ENCODE results near the gene ALPK1.

ALPK1 gene

DNA sequence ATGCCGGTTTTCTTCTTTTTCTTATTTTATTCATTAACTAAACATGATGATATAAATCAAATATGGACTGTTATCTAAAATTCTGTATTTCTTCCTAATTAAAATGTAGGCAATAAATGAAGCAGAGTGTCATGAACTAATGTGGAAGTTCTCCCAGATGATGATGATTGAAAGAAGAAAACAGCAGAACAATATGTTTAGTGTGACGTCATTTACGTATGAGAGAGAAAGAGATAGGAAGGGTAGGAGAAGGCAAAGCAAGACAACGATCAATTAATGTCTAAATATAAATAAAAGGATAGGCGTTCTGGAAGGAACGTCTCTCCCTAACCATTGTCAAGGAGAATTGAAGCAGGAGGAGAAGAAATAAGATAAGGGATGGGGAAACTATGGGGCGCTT lies 113.6 kb downstream of the ALPK1 start:
- ATAC-seq: no peak
- TF ChIP-seq, protein P1, sequence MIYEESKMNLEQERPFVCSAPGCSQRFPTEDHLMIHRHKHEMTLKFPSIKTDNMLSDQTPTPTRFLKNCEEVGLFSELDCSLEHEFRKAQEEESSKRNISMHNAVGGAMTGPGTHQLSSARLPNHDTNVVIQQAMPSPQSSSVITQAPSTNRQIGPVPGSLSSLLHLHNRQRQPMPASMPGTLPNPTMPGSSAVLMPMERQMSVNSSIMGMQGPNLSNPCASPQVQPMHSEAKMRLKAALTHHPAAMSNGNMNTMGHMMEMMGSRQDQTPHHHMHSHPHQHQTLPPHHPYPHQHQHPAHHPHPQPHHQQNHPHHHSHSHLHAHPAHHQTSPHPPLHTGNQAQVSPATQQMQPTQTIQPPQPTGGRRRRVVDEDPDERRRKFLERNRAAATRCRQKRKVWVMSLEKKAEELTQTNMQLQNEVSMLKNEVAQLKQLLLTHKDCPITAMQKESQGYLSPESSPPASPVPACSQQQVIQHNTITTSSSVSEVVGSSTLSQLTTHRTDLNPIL (CRISPR knock-in tag; IDR thresholded peaks at IDR 0.05; ENCODE audit: low read depth): no peak
- TF ChIP-seq SNAI2 (CRISPR knock-in tag; IDR thresholded peaks at IDR 0.05): no peak

DNA sequence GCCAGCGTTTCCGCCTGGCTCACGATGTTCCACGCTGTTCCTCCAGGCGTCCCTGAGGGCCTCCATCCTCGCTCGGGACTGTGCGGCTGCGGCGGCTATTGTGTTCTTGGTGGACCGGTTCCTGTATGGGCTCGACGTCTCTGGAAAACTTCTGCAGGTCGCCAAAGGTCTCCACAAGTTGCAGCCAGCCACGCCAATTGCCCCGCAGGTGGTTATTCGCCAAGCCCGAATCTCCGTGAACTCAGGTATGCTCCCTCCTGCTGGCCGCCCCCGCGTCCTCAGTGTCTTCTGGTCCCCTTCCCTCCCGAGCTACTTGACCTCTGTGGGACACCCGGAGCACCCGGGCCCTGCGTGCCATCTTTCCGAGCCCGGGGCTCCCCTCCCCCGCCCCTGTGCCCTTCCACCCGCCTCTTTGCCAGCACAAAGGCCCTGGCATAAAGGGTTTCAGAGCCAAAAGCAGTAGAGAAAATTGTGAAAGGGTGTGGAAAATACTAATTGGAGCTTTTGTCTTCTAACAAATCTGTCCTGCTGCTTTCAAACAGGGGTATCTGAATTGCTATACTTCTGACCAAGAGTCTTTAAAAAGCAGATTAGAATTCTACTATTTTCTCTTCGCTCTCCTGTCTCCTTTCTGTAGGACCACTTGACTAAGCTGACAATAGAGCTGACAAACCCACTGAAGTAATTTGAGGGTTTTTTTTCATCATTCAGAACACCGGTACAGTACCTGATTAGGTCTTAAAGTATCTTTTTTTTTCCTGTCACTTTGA lies 114.8 kb downstream of the ALPK1 start:
- no peak for TF ChIP-seq ZFP3 (CRISPR knock-in tag; IDR thresholded peaks at IDR 0.05)
- TF ChIP-seq, protein P2, sequence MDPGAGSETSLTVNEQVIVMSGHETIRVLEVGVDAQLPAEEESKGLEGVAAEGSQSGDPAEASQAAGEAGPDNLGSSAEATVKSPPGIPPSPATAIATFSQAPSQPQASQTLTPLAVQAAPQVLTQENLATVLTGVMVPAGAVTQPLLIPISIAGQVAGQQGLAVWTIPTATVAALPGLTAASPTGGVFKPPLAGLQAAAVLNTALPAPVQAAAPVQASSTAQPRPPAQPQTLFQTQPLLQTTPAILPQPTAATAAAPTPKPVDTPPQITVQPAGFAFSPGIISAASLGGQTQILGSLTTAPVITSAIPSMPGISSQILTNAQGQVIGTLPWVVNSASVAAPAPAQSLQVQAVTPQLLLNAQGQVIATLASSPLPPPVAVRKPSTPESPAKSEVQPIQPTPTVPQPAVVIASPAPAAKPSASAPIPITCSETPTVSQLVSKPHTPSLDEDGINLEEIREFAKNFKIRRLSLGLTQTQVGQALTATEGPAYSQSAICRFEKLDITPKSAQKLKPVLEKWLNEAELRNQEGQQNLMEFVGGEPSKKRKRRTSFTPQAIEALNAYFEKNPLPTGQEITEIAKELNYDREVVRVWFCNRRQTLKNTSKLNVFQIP (CRISPR knock-in tag; IDR thresholded peaks at IDR 0.05; ENCODE audit: borderline replicate concordance, low read depth): no peak
- TF ChIP-seq ESRRG (CRISPR knock-in tag; IDR thresholded peaks at IDR 0.05): no peak
- TF ChIP-seq ZNF8 (CRISPR knock-in tag; IDR thresholded peaks at IDR 0.05): no peak
- no peak for TF ChIP-seq OSR1 (CRISPR knock-in tag; IDR thresholded peaks at IDR 0.05)
- TF ChIP-seq ZC3H10 (CRISPR knock-in tag; IDR thresholded peaks at IDR 0.05): no peak
- no peak for TF ChIP-seq CSDC2 (CRISPR knock-in tag; IDR thresholded peaks at IDR 0.05)
- TF ChIP-seq, protein P3, sequence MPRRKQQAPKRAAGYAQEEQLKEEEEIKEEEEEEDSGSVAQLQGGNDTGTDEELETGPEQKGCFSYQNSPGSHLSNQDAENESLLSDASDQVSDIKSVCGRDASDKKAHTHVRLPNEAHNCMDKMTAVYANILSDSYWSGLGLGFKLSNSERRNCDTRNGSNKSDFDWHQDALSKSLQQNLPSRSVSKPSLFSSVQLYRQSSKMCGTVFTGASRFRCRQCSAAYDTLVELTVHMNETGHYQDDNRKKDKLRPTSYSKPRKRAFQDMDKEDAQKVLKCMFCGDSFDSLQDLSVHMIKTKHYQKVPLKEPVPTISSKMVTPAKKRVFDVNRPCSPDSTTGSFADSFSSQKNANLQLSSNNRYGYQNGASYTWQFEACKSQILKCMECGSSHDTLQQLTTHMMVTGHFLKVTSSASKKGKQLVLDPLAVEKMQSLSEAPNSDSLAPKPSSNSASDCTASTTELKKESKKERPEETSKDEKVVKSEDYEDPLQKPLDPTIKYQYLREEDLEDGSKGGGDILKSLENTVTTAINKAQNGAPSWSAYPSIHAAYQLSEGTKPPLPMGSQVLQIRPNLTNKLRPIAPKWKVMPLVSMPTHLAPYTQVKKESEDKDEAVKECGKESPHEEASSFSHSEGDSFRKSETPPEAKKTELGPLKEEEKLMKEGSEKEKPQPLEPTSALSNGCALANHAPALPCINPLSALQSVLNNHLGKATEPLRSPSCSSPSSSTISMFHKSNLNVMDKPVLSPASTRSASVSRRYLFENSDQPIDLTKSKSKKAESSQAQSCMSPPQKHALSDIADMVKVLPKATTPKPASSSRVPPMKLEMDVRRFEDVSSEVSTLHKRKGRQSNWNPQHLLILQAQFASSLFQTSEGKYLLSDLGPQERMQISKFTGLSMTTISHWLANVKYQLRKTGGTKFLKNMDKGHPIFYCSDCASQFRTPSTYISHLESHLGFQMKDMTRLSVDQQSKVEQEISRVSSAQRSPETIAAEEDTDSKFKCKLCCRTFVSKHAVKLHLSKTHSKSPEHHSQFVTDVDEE (CRISPR knock-in tag; IDR thresholded peaks at IDR 0.05): no peak
- TF ChIP-seq SNAI2 (CRISPR knock-in tag; IDR thresholded peaks at IDR 0.05): no peak
- TF ChIP-seq TCF4 (CRISPR knock-in tag; IDR thresholded peaks at IDR 0.05; ENCODE audit: borderline replicate concordance): no peak
- TF ChIP-seq ZFP30 (CRISPR knock-in tag; IDR thresholded peaks at IDR 0.05): no peak
- TF ChIP-seq ARNTL (CRISPR knock-in tag; IDR thresholded peaks at IDR 0.05; ENCODE audit: borderline replicate concordance, low read depth): no peak
- TF ChIP-seq TOX (CRISPR knock-in tag; IDR thresholded peaks at IDR 0.05; ENCODE audit: borderline replicate concordance): no peak
- no peak for TF ChIP-seq ZNF565 (CRISPR knock-in tag; conservative IDR thresholded peaks at IDR 0.05; ENCODE audit: low read depth)
- ATAC-seq: no peak

DNA sequence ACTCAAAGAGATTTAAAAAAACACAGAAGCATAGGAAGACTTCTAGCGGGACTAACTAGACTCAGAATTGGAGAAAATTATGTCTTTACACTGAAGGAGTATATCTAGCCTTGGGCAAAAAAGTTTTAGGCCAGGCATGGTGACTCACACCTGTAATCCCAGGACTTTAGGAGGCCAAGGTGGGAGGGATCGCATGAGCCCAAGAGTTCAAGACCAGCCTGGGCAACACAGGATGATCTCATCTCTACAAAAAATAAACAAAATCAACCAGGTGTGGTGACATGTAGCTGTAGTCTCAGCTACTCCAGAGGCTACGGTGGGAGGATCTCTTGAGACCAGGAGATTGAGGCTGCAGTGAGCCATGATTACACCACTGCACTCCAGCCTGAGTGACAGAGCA lies 119.3 kb downstream of the ALPK1 start:
- no peak for ATAC-seq
- TF ChIP-seq ISL1 (CRISPR knock-in tag; IDR thresholded peaks at IDR 0.05) (no peak), GLIS3 (CRISPR knock-in tag; IDR thresholded peaks at IDR 0.05) (no peak), CSDC2 (CRISPR knock-in tag; IDR thresholded peaks at IDR 0.05) (no peak), ZNF565 (CRISPR knock-in tag; conservative IDR thresholded peaks at IDR 0.05; ENCODE audit: low read depth) (no peak), PPARA (CRISPR knock-in tag; IDR thresholded peaks at IDR 0.05; ENCODE audit: borderline replicate concordance) (no peak)
- TF ChIP-seq, protein P4, sequence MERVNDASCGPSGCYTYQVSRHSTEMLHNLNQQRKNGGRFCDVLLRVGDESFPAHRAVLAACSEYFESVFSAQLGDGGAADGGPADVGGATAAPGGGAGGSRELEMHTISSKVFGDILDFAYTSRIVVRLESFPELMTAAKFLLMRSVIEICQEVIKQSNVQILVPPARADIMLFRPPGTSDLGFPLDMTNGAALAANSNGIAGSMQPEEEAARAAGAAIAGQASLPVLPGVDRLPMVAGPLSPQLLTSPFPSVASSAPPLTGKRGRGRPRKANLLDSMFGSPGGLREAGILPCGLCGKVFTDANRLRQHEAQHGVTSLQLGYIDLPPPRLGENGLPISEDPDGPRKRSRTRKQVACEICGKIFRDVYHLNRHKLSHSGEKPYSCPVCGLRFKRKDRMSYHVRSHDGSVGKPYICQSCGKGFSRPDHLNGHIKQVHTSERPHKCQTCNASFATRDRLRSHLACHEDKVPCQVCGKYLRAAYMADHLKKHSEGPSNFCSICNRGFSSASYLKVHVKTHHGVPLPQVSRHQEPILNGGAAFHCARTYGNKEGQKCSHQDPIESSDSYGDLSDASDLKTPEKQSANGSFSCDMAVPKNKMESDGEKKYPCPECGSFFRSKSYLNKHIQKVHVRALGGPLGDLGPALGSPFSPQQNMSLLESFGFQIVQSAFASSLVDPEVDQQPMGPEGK (CRISPR knock-in tag; IDR thresholded peaks at IDR 0.05; ENCODE audit: borderline replicate concordance): no peak
- TF ChIP-seq, protein P3 (CRISPR knock-in tag; IDR thresholded peaks at IDR 0.05): no peak
